Astrocyte (in vitro differentiated cells and primary cell): ENCODE measurements around the gene UST.

Experiments
- EZH2 ChIP-seq: IDR thresholded peaks from 2 replicates; pipeline ENCODE4 v1.6.1; 2012; ENCODE audit warnings: mild to moderate bottlenecking, low read length, inconsistent platforms; ENCODE audit not compliant: insufficient read depth
- TF ChIP-seq, protein P1 (sequence below): IDR thresholded peaks from 2 replicates; pipeline ENCODE4 v1.5.1; 2011; ENCODE audit warnings: low read depth, mild to moderate bottlenecking, inconsistent platforms, low read length, moderate library complexity; ENCODE audit not compliant: insufficient read depth

DNA sequence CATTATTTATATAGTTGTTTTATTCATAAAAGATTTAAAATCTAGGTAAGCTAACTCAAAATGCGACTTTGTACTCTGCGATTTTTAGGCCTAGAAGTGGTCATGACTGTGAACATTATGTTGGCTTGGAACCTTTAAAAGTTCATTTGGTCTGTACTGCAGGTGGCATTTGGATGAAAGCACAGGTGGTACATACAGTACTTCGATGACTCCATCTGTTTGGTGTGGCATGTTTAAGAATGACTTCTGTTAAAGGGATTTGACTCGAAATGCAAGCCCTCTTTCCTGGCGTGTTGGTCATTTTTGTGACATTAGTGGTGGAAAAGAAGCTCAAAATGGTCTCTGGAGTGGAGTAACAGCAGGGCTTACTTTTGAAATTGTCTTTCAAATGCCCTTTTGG lies 118.1 kb downstream of the UST start:
- TF ChIP-seq, protein P1, sequence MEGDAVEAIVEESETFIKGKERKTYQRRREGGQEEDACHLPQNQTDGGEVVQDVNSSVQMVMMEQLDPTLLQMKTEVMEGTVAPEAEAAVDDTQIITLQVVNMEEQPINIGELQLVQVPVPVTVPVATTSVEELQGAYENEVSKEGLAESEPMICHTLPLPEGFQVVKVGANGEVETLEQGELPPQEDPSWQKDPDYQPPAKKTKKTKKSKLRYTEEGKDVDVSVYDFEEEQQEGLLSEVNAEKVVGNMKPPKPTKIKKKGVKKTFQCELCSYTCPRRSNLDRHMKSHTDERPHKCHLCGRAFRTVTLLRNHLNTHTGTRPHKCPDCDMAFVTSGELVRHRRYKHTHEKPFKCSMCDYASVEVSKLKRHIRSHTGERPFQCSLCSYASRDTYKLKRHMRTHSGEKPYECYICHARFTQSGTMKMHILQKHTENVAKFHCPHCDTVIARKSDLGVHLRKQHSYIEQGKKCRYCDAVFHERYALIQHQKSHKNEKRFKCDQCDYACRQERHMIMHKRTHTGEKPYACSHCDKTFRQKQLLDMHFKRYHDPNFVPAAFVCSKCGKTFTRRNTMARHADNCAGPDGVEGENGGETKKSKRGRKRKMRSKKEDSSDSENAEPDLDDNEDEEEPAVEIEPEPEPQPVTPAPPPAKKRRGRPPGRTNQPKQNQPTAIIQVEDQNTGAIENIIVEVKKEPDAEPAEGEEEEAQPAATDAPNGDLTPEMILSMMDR: no peak
- TF ChIP-seq EZH2: no peak
